Caki2 (cell line): ENCODE data around the gene PMEPA1. TPM values are rescaled to one million over a fixed set of nuclear protein-coding genes. Genes with fewer than 3 reads are reported as not detected.

ENCODE experiments used
- DNase-seq: peaks from one replicate; pipeline ENCODE4 v3.0.0-alpha.2; 2015; ENCODE audit warnings: low read depth
- in situ Hi-C: cut with HindIII; loops from 2 replicates; pipeline ENCODE4 v1.10.0; 2016; ENCODE audit warnings: low sequenced_read_pairs, low pct_unique_long_range_greater_than_20kb, mixed read lengths
- total RNA-seq: library from RNA; depleted of rRNA; stranded (reverse); fragments of >200 nt; shearing (Covaris generic); gene quantifications from 2 replicates; pipeline ENCODE4 v1.2.3, GENCODE V29; 2014; ENCODE audit warnings: low replicate concordance

The PMEPA1 gene
- total RNA-seq, 1 experiment from 2014 or later = 68.1 TPM

GRCh38 chr20:57715268-57715904 is 5.6 kb upstream of the PMEPA1 start:
- in situ Hi-C loops = no loop called here
- no peak for DNase-seq

DNA sequence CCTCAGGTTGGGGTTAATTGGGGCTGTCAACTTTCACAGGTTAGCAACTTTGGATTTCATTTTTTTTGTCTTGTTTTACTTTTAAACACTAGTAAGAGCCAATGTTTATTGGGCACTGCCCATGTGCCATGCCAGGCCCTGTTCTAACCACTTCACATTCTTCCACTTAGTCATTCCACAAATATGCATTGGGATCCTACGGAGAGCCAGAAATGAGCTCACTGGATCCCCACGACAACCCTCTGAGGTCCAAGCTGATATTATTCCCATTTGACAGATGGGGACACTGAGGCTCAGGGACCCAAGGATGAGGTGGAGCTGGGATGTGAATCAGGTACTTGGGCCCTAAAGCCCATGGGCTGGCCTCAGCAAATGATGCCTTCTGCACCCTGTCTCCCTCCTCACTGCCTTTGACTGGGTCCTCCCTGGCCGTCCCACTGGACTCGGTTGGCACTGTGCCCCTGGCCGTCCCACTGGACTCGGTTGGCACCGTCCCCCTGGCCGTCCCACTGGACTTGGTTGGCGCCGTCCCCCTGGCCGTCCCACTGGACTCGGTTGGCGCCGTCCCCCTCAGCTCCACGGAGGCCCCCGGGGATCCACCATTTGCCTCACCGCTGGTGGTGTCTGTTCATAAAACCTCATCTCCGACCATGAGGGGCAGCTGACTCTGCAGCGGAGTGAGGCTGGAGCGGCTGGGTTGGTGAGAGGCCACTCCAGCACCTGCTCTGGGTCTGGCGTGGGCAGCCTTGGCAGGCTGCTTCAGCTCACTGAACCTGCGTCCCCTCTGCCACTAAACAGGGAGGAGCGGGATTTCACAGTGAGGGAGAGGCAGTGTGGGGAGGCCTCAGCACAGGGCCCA is 4.8 kb upstream of the PMEPA1 start:
- DNase-seq = no peak
- in situ Hi-C loops = no loop called here

DNA sequence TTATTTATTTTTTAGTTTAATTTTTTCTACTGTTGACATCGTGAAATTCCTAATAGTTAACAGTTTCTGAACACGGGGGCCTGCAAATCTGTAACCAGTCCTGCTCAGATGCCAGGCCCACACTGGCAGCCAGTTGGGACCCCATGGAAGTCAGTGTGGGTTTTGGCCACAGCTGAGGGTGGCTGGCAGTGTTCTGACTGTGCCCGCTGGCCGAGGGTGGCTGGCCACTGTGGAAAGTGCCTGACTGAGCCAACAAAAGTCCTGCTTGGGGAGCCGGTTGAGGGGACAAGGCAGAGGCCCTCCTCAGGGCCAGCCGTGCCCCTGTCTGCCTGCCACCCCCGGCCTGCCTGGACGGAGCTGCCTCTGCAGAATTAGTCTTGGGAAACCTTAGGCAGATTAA is 4.1 kb upstream of the PMEPA1 start:
- in situ Hi-C loops = no loop called here
- DNase-seq = no peak

DNA sequence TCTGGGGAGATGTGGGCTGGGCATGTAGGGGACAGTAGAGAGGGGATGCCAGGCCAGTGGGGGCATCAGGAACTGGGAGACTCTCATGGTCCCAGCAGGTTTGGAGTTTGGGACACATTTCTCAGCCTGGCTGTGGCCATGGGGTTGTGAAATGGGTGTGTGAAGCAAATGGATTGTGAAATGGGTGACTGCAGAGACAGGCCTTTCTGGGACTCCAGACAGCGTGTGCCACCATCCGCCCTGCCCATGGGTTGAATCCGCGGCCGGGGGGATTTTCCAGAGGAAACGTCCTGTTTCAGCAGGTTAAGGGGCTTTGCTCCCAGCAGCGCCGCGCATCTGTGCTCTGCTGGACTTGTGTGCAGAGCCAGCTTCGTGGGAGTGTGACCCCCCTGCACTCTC is 3.7 kb upstream of the PMEPA1 start:
- DNase-seq = no peak
- in situ Hi-C loops = no loop called here

- in situ Hi-C loops = no loop called here
- DNase-seq = no peak
Measured at GRCh38 chr20:57712851-57713504, 3.2 kb upstream of the PMEPA1 start.

GRCh38 chr20:57712341-57712740 is 2.5 kb upstream of the PMEPA1 start:
- in situ Hi-C loops = no loop called here
- no peak for DNase-seq

- in situ Hi-C loops = no loop called here
- no peak for DNase-seq
Measured at GRCh38 chr20:57711826-57712225, 2.0 kb upstream of the PMEPA1 start.

DNA sequence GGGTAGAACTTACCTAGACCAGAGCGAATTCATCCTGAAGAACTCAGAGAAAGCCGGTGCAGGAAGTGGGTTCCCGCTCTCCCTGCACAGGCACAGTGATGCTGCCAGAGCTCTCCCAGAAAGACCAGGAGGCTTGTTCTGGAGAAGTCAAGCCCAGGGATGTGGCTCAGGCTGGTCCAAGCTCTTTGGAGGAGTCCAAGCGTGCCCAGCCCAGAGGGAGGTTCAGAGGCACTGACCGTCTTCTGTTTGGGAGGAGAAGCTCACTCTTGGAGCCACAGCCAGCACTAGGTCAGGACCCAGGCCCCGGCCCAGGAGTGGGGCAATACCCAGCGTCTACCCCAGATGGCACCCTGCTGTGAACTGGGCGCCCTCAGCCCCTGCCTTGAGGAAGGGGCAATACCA is 1.5 kb upstream of the PMEPA1 start:
- DNase-seq = no peak
- in situ Hi-C loops = no loop called here

GRCh38 chr20:57710841-57711240 is 1.0 kb upstream of the PMEPA1 start:
- in situ Hi-C loops = no loop called here

DNA sequence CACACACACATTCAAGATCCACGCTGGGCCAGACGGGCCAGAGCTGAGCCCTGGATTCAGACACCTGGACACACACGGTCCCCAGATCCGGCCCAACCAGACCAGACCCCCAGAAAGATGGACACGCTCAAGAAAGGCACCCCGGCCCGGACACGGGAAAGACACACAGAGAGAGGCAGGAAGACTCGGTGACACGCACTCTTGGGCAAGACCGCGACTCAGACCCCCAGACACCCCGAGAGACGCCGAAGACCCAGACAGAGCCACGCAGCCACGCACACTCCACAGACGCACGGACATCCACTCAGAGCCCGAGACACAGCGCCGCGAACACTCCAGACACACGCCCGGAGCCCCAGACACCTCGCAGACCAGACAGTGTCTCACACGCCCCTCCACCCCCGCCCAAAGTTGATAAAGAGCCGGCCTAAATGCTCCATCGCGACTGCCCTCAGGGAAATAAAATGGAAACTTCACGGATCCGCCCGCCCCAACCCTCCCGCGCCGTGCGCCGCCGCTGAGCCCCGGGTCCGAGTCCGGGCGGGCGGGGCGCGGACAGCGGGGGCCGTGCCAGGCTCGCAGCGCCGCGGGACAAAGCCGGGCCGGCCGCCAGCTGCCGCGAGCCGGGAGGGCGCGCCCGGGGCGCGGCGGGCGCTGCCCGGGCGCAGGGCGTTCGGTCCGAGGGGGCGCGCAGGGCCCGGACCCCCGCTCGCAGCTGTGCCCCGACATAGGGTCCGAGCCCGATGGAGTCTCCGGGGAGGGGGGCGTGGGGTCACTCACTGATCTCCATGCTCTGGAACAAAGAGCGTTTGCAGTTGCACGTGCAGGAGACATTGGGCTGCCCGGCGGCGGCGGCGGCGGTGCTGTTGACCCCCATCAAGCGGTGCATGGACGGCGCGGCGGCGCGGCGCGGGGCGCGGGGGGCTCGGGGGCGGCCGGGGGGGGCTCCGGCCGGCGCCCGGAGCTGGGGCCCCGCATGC is 831 bp downstream of the PMEPA1 start:
- in situ Hi-C loops = no loop called here
- no peak for DNase-seq

More at GRCh38 chr20:57710841-57711240, 1.0 kb upstream of the PMEPA1 start:
- DNase-seq = no peak

GRCh38 chr20:57707849-57708693 is 1.7 kb downstream of the PMEPA1 start:
- in situ Hi-C loops = no loop called here
- DNase-seq = no peak

DNA sequence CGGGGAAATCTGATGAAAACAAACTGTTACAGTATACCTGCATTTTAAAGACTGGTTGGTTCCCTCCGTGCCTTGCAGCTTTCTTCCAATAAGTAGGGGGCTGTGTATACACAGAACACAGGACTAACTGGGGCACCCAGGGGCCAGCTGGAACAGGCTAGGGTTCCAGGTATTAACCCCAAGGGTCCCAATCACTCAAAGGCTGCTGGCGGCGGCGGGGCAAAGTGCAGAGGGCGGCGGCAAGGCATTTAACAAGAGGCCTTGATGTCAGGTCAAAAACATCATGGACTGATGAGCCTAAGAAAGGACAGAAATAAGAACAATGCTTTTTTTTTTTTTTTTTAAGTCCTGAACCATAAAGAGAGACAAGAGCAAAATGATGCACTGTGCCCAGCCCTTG is 2.5 kb downstream of the PMEPA1 start:
- in situ Hi-C loops = no loop called here
- DNase-seq = no peak

DNA sequence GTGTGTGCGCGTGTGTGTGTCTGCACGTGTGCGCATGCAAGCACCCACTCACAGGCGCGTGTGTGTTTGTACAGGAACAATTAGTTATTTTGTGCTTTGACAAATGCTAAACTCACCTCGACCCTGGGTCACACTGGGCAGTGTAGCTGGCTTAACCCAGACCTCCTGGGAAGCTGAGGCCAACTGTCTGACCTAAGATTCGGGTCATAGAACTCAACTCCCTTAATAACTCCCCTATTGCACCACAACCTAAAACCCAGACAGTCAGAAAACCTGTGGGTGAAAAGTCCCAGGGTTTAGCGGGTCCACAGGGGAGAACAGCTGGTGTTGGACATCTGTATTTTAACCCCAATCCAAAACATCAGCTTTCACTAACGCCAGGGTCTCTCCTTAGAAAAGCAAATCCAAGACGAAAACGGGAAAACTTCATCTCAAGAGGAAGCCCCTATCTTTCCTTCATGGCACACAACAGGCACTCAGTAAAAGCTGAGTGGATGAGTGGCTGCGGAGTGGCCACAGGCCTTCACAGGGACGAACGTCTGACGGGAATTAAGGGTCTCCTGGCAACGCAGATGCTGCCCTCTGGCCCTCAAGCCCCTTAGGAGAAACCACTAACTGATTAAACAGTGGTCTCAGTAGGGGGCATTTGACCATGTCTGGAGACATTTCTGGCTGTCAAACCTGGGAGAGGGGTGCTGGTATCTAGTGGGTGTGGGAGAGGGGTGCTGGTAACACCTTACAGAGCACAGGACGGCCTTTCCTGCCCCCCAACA is 4.5 kb downstream of the PMEPA1 start:
- no peak for DNase-seq
- in situ Hi-C loops = no loop called here

DNA sequence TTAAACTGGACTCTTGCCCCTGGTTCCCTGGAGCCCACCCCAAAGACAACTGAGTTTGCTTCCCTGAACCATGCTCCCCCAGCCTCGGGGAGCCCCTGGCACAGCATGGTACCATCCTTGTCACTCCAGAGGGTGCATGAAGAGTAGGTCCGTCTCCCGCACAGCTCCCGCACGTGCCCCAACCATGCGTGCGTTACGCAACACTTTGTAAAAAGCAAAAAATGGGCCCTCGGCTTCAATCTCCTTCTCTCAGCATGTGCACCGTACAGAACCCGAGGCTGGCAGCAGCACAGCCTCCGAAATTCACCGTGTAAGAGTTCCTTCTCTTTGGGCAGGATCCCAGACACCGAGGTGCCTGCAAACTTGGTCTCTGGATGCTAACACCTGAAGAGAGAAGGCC is 5.6 kb downstream of the PMEPA1 start:
- in situ Hi-C loops = no loop called here

DNA sequence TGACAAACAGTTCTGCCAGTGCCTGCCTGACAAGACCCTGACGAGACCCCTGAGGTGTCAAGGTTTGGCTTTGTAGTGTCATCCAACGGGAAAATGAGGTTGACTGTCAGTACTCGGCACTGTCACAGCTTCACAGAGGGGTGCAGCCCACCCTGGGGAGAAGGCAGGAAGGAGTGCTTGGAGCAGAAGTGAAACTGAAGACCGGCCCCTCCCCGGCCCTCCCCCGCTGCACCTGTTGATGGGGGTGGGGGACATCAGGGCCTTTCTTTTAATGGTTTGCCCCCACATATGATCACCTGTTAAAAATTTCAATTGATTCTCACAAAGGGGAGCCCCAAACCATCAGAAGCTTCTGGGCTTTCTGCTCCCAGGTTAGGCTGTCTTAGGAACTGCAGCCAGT is 6.8 kb downstream of the PMEPA1 start:
- in situ Hi-C loops = no loop called here
- no peak for DNase-seq

More for the DNA sequence above, 5.6 kb downstream of the PMEPA1 start:
- DNase-seq = no peak

GRCh38 chr20:57702521-57702920 is 7.3 kb downstream of the PMEPA1 start:
- in situ Hi-C loops = no loop called here
- DNase-seq = no peak

DNA sequence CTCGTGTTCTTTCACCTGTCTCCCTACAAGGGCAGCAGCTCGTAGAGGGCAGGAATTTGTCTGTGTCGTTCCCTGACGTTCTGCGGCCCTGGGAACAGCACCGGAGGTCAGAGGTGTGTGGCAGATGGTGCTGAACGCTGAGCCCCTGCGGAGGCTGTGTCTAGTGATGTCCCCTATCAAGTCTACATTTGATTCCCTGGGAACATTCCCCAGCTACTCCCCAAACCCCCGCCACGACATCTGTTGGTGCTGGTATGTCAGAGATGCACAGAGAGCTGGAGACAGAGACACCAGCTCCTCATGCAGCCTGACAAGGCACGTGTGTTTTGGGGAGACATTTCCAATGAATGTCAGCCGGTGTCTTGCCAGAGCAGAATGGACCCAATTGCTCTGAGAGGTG is 7.7 kb downstream of the PMEPA1 start:
- in situ Hi-C loops = no loop called here

More for the DNA sequence above, 7.7 kb downstream of the PMEPA1 start:
- no peak for DNase-seq
